GM18498 (cell line): ENCODE results near the gene NTM.
"Not testable (repeated sequence)": the region's sequence is repeated elsewhere in the genome, so short reads cannot be mapped to it uniquely, and the experiment has no call there.

Source experiments
- ATAC-seq: cut with Tn5 transposase; IDR thresholded peaks from one replicate; pipeline ENCODE4 v1.9.1; 2021; ENCODE audit warnings: mild to moderate bottlenecking, moderate library complexity; ENCODE audit not compliant: unreplicated experiment

NTM gene

GRCh38 chr11:132050577-132051165, 680.3 kb downstream of the NTM start:
- ATAC-seq = no peak

DNA sequence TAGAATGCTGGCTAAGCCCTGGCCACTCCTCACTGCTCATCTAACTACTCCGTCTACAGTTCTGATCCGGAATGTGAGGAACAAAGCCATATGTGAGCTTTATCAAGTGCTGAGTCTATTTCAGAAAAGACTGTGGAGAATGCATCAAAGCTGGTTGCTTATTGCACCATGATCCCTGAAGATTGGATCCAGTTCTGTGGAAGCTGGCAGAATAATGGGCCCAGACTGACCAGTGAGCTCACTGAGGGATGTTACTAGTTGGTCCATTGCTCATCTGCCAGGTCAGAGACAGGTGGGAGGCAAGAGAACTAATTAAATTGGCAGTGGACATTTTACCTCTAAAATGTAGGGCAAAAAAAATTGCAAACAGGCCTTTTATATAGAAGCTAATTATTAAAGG, 681.3 kb downstream of the NTM start:
- no peak for ATAC-seq

GRCh38 chr11:132052342-132052741, 681.9 kb downstream of the NTM start:
- ATAC-seq = no peak

- no peak for ATAC-seq
Observed at GRCh38 chr11:132052904-132053303, 682.5 kb downstream of the NTM start.

DNA sequence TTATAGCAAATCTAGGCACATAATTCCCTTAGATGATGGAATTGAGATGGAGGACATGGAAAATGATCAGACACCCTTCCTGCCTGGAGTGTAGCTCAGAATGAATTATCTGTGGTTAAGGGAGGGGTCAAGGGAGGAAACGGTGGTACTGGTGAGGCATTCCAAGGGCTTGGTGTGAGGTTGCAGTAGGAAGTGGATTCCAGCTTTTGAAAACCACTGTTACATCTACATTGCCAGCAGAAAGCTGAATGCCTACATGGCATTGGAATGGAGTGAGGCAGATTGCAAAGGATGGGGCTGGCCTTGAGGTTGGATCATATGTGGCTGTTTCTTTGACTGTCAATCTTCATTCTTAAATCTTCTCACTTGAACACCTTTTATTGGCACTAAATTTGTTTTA, 684.4 kb downstream of the NTM start:
- ATAC-seq = no peak

GRCh38 chr11:132055296-132055695, 684.9 kb downstream of the NTM start:
- ATAC-seq = no peak

DNA sequence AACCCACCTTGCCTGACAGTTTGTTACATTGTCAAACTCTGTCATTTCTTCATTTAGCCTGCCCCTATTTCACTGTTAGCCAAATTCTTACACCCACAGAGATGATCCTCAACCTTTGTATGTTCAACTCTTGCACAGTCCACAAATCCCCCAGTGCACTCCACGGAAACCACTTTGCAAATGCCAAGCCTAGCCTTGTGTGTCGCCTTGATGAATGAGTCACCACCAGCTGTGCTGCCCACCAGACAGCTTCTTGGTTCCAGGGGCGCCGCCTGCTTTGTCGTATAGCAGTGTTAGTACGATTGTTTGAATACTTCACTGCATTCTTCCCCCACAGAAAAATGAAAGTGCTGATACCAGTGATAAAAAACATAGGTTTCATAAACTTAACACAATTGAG, 686.3 kb downstream of the NTM start:
- no peak for ATAC-seq

- ATAC-seq = no peak
Observed at GRCh38 chr11:132057266-132057665, 686.9 kb downstream of the NTM start.

- no peak for ATAC-seq
Observed at GRCh38 chr11:132058211-132058772, 687.9 kb downstream of the NTM start.

GRCh38 chr11:132060567-132060966, 690.2 kb downstream of the NTM start:
- no peak for ATAC-seq

GRCh38 chr11:132062031-132062430, 691.6 kb downstream of the NTM start:
- no peak for ATAC-seq

- no peak for ATAC-seq
Observed at GRCh38 chr11:132062541-132062940, 692.1 kb downstream of the NTM start.

DNA sequence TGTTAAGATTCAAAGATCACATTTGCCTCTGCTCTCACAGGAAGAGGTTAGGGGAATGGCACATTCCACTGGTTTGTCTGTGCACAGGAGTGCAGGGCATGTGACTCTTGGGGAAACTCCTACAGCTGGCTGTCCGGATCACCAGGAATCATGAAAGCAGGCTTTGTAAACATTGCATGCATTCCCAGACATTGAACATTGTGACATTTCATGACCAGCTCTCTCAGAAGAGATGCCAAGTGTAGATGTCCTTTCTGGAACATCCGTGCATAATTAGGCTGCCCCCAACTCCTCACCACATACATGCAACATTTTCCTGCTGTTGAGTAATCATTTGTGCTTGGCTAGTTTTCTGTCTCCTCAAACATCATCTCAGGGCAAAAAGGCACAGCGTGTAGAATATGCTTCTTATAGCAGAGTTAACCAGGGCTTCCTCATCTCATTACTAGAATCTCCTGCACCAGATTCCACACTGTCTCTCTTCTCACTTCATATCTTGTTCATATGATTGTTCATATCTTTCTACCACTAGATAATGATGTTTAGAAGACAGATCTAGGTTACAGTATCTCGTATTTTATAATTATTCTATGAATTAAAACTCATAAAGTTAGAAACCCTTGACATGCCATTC, 694.7 kb downstream of the NTM start:
- no peak for ATAC-seq

DNA sequence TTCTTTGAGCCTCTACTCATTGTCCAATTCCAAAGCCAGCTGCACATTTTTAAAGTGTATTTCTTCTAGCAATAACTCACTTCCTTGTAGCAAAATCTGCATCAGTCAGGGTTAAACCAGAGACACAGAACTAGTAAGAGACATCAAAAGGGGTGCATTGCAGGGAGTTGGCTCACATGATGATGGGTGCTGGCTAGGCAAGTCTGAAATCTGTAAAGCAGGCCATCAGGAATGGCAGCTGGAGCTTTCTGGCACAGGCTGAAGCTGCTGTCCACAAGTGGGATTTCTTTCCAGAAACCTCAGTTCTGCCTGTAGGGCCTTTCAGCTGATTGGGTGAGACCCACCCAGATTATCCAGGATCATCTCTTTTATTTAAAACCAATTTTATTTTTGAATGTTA, 698.1 kb downstream of the NTM start:
- no peak for ATAC-seq

GRCh38 chr11:132069593-132069992, 699.2 kb downstream of the NTM start:
- ATAC-seq = not testable (repeated sequence)

GRCh38 chr11:132070907-132071306, 700.5 kb downstream of the NTM start:
- ATAC-seq = not testable (repeated sequence)

DNA sequence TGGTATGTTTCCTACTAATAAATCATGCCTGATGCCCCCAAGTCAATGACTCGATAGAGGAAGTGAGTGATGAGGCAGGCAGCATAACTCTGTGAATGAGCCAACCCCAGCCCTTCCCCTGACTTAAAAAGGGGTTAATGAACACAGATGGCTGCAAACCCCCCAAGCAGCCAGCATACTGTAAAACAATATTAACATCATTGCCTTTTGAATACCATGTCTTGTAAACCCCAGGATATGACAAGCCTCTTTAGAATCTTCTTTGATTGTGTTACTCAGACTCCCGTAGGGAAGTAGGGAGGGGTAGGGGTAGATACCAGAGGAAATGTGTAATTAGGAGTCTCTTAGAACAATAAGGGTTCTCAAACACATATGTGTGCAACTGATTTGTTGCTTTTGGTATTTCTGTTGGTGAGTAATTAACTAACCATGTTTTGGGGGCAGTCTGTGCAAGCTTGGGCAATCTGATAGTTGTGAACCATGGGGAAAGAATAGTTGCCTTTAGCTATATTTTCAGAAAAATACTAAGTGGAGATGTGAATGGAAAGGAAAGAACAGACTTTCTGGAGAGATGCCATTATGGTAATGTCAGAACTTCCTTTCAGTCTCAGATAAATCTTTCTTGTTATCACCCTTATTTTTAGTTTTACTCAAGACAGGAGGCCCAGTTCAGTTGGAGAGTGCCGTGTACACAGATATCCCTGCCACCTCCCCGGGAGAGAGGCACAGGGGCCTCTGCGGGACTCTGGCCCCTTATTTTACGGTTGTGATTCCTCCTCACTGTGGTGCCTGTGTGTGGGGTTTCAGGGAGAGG, 701.8 kb downstream of the NTM start:
- no peak for ATAC-seq

DNA sequence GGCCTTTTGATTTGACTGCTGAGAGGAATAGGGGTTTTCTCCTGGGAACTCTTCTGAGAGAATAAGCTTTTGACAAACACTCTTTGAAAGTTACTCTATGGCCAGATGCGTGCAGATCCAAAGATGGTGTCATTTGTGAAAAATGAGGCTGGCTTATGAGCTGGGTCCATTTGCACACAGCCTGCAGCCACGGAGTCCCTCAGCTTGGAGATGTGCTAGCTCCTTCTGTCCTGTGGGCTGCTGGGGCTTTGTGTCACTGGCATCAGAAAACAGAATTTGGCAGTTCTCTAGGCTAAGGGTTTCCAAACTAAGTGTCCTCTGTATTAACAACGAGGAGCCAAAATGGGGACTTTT, 702.4 kb downstream of the NTM start:
- ATAC-seq = no peak

DNA sequence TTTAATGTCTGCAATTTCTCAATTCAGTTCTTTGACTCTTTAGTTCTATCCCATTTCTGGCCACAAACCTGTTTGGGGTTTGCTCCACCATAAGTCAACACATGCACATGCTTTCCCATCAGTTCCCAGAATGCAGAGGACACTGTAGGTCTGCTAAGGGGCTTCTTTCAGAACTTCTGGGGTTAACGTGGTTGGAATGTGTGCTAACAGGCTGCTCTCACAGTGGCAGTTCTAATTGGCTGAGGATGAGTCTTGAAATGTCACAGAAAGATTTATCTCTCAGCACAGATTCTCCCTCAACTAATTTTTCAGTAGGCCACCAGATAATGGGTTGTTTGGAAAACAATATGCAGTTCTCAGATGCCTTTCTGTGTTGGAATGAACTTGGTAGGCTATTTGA, 703.4 kb downstream of the NTM start:
- no peak for ATAC-seq

DNA sequence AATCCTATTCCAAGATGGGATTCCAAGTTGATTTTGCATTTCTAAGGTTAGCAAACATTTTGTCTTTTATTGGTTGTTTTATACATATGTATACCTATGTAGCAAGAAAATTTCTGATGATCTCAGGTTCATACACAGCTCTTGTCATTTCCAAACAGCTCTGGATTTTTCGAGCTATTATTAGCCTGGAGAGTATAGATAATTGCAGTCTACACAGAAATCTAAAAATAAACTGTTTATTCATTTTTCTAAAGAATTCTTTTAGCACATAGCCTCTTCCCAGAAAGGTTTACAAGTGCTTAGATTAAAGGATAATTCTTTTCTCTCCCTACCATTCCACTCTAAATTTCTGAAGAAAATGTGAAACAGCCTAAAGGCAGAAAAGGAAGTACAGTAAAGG, 705.0 kb downstream of the NTM start:
- no peak for ATAC-seq

- no peak for ATAC-seq
Observed at GRCh38 chr11:132077416-132077815, 707.0 kb downstream of the NTM start.
